Pulmonary artery endothelial cell (primary cell): ENCODE results near the gene LAMA3. TPM values are rescaled to one million over a fixed set of nuclear protein-coding genes. Genes with fewer than 3 reads are reported as not detected.

Experiments used
- DNase-seq: peaks from one replicate; pipeline ENCODE4 v3.0.0-alpha.2; 2011; ENCODE audit warnings: low read depth, low spot score
- total RNA-seq: library from RNA; depleted of rRNA; stranded (reverse); fragments of >200 nt; gene quantifications from 2 replicates; pipeline ENCODE4 v1.2.3, GENCODE V29; 2014

The LAMA3 gene
- total RNA-seq, 1 donor from 2014 or later, result 5.5 TPM

DNA sequence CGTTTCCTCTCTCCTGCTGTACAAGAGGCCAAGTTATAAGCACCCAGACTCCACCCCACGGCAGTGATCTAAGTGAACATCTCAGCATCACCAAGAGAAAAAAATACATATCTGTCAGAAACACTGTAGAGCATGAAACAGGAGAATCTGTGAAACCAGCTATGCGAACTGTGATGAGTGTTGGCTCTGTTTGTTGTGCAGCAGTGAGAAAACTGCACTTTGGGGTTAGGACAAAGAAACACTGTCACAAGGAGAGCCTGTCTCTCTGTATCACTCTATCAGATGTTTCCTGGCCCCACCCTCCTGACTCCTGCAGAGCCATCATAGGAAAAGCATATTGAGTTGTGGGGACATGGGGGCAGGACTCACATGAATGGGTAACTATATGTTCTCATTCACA is 87.1 kb downstream of the LAMA3 start:
- DNase-seq, result no peak

DNA sequence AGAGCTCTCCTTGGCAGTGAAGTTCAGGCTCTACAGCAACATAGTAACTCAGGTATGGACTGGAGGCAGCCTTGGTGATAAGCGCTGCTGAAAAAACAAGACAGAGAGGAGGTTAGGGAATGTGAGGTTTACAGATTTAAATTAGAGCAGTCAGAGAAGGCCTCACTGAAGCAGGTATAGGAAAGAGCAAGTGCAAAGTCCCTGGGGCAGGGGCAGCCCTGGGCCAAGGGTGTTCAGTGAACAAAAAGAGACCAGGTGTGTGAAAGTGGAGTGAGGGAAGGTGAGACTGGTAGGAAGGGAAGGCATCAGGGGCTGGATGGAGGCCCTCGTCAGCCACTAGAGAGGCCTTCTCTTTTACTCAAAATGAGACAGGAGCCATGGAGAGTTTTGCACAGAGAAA is 89.6 kb downstream of the LAMA3 start:
- DNase-seq, result no peak

DNA sequence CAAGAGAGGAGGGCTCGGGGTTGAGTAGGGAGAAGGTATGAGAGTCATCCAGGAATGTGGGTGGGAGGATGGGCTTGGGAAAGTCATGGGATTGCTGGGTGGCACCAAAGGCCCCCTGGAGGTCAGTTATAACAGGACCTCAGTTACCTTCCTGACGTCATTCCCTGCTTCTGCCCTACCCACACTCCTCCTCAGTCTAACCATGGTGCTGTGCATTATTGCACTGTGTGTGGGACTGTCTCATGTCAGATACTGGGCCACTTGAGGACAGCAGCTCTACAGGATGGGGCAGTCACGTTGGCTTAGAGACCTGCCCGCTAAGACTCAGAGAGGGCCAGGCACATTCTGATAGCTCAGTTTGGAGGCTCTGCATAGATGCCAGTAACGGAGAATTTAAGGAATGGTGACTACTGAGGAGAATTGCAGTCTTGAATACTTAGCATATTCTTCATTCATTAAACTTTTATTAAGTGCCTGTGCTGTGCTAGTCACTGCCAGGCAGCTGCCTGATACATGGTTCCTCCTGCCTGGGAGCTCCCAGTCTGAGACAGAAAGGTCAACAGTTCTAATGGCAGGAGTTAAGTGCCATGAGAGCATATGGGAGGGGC is 90.5 kb downstream of the LAMA3 start:
- no peak for DNase-seq

DNA sequence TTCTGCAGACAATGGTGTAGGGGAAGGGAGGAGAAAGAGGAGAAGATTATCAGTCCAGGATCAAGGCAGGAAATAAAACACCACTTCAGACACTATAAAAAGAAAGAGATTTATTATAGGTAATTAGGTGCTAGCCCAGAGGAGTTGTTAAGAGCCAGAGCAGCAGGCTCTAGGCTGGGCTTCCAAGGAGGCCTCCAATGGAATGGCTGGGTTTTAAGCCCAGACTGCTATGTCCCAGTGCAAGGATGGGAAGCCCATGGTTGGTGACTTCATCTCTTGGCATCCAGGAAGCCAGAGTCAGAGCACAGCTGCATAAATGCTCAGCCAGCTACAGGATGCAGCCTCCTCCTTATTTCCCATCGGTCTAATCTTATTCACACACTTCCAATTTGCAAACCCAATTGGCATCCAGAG is 95.6 kb downstream of the LAMA3 start:
- DNase-seq, result peak; percentile 93

DNA sequence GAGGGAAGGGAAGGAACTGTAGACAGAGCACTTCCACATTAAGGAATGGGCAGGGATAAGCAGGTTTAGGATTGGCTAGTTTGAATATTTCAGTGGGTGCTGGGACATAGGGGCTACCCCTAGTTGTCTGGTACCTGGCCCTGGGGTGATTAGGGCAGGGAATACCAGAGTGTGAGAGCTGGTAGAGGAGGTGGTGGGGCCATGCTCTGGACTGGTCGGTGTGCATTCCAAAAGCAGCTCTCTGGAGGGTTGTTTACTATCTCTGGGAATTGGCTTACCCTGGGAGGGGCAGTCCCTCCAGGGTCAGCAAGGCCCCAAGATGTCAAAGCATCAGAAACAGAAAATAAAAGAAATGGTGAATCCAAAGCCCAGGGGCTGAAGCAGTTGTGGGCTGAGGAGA is 103.8 kb downstream of the LAMA3 start:
- no peak for DNase-seq

- no peak for DNase-seq
Measured at GRCh38 chr18:23793985-23794867, 105.0 kb downstream of the LAMA3 start.

DNA sequence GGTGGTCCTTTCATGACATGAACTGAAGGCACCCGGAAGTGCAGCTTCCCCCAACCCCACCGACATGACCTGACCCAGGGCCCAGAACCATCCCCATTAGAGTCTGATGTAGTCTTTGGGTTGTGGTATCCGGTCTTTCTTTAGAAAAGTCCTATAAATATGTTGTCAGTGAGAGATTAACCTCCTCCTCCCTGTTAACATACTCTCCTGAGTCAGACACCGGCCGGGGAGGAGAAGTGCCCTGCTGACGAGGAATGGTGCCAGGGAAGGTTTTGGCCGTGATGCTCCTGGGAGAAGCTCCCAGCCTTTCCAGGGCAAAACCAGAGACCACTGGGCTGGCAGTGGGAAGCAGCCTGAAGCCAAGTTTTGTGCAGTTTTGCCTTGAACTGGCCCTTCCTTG is 109.0 kb downstream of the LAMA3 start:
- no peak for DNase-seq

DNA sequence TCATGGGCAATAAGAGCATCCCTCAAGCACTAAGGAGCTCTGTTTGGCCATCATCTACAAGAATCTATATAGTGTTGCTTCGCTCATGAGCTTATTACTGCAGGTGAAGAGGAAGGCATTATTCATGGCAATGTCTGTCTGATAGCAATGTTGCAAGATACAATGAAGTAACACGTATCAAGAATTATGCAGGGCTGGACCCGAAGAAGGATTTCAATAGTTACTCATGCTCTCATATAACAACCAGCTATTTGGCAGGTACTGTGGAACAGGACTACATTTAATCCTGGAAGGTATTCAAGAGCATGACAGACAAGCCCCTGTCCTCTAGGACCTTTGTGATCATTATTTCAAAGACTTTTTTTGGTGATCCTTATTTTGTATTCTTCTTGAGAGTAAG is 109.6 kb downstream of the LAMA3 start:
- no peak for DNase-seq

GRCh38 chr18:23799540-23799939 is 110.3 kb downstream of the LAMA3 start:
- no peak for DNase-seq

DNA sequence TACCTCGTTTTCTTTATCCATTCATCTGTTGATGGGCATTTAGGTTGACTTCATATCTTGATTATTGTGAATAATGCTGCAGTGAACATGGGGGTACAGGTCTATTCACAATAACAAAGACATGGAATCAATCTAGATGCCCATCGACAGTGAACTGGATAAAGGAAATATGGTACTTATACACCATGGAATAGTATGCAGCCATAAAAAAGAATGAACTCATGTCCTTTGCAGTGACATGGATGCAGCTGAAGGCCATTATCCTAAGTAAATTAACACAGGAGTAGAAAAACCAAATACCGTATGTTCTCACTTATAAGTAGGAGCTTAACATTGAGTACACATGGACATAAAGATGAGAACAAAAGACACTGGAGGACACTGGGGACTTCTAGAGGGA is 111.6 kb downstream of the LAMA3 start:
- DNase-seq, result no peak

GRCh38 chr18:23802817-23803216 is 113.6 kb downstream of the LAMA3 start:
- no peak for DNase-seq

DNA sequence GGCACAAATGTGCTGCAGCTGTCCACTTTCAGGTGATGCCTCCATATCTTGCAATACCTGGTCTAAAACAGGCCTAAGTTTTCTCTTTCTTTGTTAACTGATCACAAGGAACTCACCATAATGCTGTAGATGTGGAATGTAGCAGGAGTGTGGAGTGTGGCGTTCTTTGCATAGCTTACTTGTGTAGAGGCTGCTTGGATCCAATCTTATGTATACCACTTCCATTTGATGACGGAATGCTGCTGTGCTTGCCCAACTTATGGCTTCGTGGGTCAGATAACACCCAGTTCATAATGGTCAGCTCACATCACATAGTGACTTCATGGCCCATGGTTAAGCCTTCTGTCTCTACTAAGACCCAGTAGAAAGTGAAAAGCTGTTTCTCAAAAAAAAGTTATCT is 114.5 kb downstream of the LAMA3 start:
- DNase-seq, result no peak

GRCh38 chr18:23805898-23806297 is 116.6 kb downstream of the LAMA3 start:
- no peak for DNase-seq

GRCh38 chr18:23809415-23809814 is 120.2 kb downstream of the LAMA3 start:
- DNase-seq, result no peak

DNA sequence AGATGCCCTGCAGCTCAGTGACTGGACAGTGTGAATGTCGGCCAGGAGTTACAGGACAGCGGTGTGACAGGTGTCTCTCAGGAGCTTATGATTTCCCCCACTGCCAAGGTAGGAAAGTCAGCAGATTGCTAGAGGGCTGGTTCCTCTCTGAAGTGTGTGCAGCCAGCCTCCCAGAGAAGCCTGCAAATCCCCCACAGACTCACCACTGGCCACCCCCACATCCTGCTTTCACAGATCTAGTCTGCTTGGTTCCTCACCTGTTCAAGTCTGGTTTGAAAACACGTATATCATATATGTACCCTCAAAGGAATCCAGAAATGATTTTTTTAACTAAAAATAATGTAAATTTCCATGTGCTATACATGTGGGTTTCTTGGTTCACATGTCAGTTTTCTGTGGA is 121.1 kb downstream of the LAMA3 start:
- DNase-seq, result no peak

DNA sequence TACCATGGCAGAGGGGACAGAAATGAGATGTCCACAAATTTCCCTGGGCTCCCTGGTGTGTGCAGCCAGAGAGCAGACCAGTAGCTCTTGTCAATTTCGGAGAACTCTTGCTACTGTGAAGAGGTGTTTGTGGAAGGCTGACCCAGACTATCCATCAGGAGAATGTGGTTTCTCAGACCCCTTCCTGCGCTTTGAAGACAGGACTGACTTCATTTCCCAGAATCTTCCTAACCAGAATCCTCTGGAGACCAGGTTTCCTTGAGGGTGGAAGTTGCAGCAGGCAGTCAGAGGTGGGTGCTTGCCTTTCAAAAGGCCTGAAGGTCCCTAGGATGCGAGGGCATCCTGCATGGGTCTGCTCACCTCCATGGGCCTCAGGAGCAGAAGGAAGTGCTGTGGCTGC is 121.9 kb downstream of the LAMA3 start:
- no peak for DNase-seq

DNA sequence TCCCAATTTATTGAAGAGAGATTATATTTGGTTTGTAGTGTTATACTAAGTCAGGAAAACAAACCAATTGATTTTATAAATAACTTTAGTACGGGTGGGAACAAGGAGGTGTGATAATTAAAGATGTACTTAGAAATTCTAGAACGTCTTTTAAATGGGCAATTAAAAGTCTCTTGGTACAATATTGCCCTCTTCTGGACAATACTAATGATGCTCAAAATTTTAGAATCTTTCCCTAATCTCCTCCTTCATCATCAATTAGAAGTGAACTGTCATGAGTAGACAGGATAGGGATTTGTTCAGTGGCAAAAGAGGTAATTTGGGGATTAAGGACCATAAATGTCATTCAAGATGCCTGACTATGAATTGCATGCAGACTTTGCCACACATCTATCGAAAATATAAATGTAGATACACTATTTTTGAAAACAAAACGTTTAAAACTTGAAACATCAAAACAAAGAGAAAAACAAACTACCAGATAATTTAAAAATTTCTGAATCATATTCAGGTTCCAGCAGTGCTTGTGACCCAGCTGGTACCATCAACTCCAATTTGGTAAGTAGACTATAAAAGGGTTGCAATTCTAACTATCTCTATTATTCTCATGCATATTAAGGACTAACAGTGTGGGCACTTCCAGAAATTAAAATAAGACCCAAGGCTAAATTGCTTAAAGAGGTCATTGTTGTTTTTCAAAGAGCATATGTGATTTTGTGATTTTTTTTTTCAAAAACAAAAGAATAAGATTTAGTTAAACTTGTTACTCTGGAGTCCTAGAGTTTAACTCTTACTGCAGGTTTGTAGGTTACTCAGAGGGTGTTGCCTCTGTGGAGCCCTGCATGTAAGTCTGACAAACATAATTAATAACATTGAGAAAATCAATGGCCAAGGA is 123.5 kb downstream of the LAMA3 start:
- DNase-seq, result no peak

DNA sequence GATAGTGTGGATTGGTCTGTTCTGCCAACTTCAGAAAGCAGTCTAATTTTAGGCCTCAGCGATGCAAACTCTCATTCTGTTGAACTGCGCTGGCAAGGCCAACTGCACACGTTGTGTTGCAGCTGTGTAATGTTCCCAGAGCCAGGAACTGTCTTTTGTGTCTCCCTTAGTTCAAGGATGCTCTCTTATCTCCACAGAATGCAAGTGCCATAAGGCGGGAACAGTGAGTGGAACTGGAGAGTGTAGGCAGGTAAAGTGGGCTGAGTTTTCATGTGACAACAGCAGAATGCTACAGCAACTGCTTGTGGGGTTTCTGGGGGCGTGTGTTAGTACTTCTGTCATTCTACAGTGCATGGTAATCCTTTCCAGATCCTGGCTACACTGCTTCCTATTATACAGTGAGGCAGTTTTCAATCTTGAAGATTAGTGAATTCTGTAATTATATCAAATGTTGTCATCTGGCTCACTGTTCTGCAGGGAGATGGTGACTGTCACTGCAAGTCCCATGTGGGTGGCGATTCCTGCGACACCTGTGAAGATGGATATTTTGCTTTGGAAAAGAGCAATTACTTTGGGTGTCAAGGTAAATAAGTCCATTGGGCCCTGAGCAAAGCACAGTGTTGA is 125.8 kb downstream of the LAMA3 start:
- DNase-seq, result no peak

DNA sequence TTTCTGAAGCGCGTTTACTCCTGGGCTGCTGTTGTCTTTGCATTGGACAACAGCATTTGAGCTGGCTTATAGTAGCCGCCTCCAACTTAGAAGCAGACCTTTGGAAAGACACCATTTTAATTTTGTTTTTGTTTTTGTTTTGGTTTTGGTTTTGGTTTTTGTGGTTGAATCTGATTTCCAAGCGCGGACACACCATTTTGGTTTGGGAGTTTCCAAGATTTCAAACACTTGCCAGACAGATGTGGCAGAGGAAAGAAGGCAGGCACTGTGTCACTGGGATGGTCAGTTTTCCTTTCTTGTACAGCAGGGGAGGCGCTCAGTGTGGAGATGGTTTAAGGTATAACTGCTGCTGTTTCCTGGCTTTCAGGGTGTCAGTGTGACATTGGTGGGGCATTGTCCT is 126.8 kb downstream of the LAMA3 start:
- DNase-seq, result no peak

GRCh38 chr18:23816740-23817139 is 127.5 kb downstream of the LAMA3 start:
- DNase-seq, result no peak

- DNase-seq, result no peak
Measured at GRCh38 chr18:23819001-23819400, 129.7 kb downstream of the LAMA3 start.
